HepG2 (cell line): ENCODE measurements around the gene VTI1B. TPM values are rescaled to one million over a fixed set of nuclear protein-coding genes. Genes with fewer than 3 reads are reported as not detected.
A peak's percentile ranks its signal among the peaks of the same experiment; 100 is the strongest.

ENCODE experiments used
- ASH2L ChIP-seq: fragments of 300-600, 200-600 bp; sonication (generic); IDR thresholded peaks from 2 replicates; pipeline ENCODE4 v1.7.0; 2017; ENCODE audit warnings: low read depth, mild to moderate bottlenecking, moderate library complexity, mixed read lengths, low read length; ENCODE audit not compliant: insufficient read length
- DNMT1 ChIP-seq: sonication (generic); formaldehyde crosslinking; IDR thresholded peaks from 2 replicates; pipeline ENCODE4 v1.5.1; 2020; ENCODE audit warnings: mild to moderate bottlenecking, missing genetic modification reagents
- ETV6 ChIP-seq: sonication (generic); formaldehyde crosslinking; conservative IDR thresholded peaks from 2 replicates; pipeline ENCODE4 v1.4.0; 2020; ENCODE audit warnings: missing genetic modification reagents
- FLYWCH1 ChIP-seq: sonication (generic); formaldehyde crosslinking; IDR thresholded peaks from 2 replicates; pipeline ENCODE4 v1.8.1; 2023; ENCODE audit warnings: mild to moderate bottlenecking, missing genetic modification reagents
- HMGA1 ChIP-seq: sonication (generic); formaldehyde crosslinking; conservative IDR thresholded peaks from 2 replicates; pipeline ENCODE4 v1.4.0; 2020; ENCODE audit warnings: missing genetic modification reagents
- IRF2 ChIP-seq: IDR thresholded peaks from 2 replicates; pipeline ENCODE4 v1.6.1; 2018; ENCODE audit warnings: missing genetic modification reagents, missing compliant biosample characterization
- MATR3 ChIP-seq: sonication (generic); formaldehyde crosslinking; IDR thresholded peaks from 2 replicates; pipeline ENCODE4 v1.4.0; 2020; ENCODE audit warnings: missing genetic modification reagents
- MBD4 ChIP-seq: IDR thresholded peaks from 2 replicates; pipeline ENCODE4 v1.6.1; 2012; ENCODE audit warnings: low read length, inconsistent platforms, borderline replicate concordance
- PHF20 ChIP-seq: sonication (generic); formaldehyde crosslinking; IDR thresholded peaks from 2 replicates; pipeline ENCODE4 v1.5.0; 2020; ENCODE audit warnings: mild to moderate bottlenecking, missing genetic modification reagents
- PLRG1 ChIP-seq: fragments of 450-650 bp; conservative IDR thresholded peaks from 2 replicates; pipeline ENCODE4 v1.6.1; 2016
- SAP130 ChIP-seq: IDR thresholded peaks from 2 replicates; pipeline ENCODE4 v1.6.1; 2016; ENCODE audit warnings: low read depth
- SCMH1 ChIP-seq: sonication (generic); formaldehyde crosslinking; IDR thresholded peaks from 2 replicates; pipeline ENCODE4 v1.9.0; 2021; ENCODE audit warnings: missing genetic modification reagents, mild to moderate bottlenecking, borderline replicate concordance
- SMYD3 ChIP-seq: sonication (generic); formaldehyde crosslinking; IDR thresholded peaks from 2 replicates; pipeline ENCODE4 v1.8.1; 2023; ENCODE audit warnings: mild to moderate bottlenecking, missing genetic modification reagents
- TEAD2 ChIP-seq: sonication (generic); formaldehyde crosslinking; IDR thresholded peaks from 2 replicates; pipeline ENCODE4 v1.9.0; 2021; ENCODE audit warnings: missing genetic modification reagents
- ZNF256 ChIP-seq: sonication (generic); formaldehyde crosslinking; conservative IDR thresholded peaks from 2 replicates; pipeline ENCODE4 v1.4.0; 2020; ENCODE audit warnings: missing genetic modification reagents
- ZNF432 ChIP-seq: sonication (generic); formaldehyde crosslinking; IDR thresholded peaks from 2 replicates; pipeline ENCODE4 v1.5.0; 2020; ENCODE audit warnings: missing genetic modification reagents, mild to moderate bottlenecking, borderline replicate concordance
- ZNF446 ChIP-seq: sonication (generic); formaldehyde crosslinking; IDR thresholded peaks from 2 replicates; pipeline ENCODE4 v1.5.0; 2020; ENCODE audit warnings: mild to moderate bottlenecking, missing genetic modification reagents
- ZNF546 ChIP-seq: sonication (generic); formaldehyde crosslinking; conservative IDR thresholded peaks from 2 replicates; pipeline ENCODE4 v1.8.1; 2023; ENCODE audit warnings: mild to moderate bottlenecking, missing genetic modification reagents
- ZNF558 ChIP-seq: sonication (generic); formaldehyde crosslinking; IDR thresholded peaks from 2 replicates; pipeline ENCODE4 v1.9.0; 2022; ENCODE audit warnings: mild to moderate bottlenecking, missing genetic modification reagents, borderline replicate concordance
- ZNF564 ChIP-seq: sonication (generic); formaldehyde crosslinking; IDR thresholded peaks from 2 replicates; pipeline ENCODE4 v1.8.1; 2023; ENCODE audit warnings: mild to moderate bottlenecking, missing genetic modification reagents
- ZNF614 ChIP-seq: IDR thresholded peaks from 2 replicates; pipeline ENCODE4 v1.6.1; 2018; ENCODE audit warnings: missing biosample characterization, missing genetic modification reagents, inconsistent platforms, borderline replicate concordance
- ZNF7 ChIP-seq: IDR thresholded peaks from 2 replicates; pipeline ENCODE4 v1.6.1; 2016; ENCODE audit warnings: missing biosample characterization, missing genetic modification reagents
- ZNF703 ChIP-seq: sonication (generic); formaldehyde crosslinking; IDR thresholded peaks from 2 replicates; pipeline ENCODE4 v1.5.1; 2020; ENCODE audit warnings: missing genetic modification reagents, mild to moderate bottlenecking, moderate library complexity, borderline replicate concordance
- ZNF713 ChIP-seq: sonication (generic); formaldehyde crosslinking; IDR thresholded peaks from 2 replicates; pipeline ENCODE4 v1.4.0; 2020; ENCODE audit warnings: mild to moderate bottlenecking, missing genetic modification reagents
- polyA plus RNA-seq, 8 experiments: library from polyadenylated mRNA; depleted of rRNA in 3 of 8; stranded (reverse) in 7 of 8; unstranded in 1 of 8; fragments of >200 nt; fragmentation: Illumina TruSeq in 4 of 8; extraction: Trizol in 4 of 8; gene quantifications; 2 replicates each; pipeline versions ENCODE4 v1.2.1 to v1.2.3, GENCODE V29; 2011 to 2016; ENCODE audit warnings: low read depth in 4 of 8, missing spikeins in 1 of 8, mixed read lengths in 1 of 8; ENCODE audit not compliant: insufficient read depth in 1 of 8
- total RNA-seq, 5 experiments: library from RNA; depleted of rRNA; stranded (reverse); fragments of >200 nt; fragmentation: Illumina TruSeq; extraction: Trizol; gene quantifications; 2 replicates each; pipeline ENCODE4 v1.2.3, GENCODE V29; 2016; ENCODE audit warnings: low read depth in 1 of 5
- TF ChIP-seq, protein P1 (sequence below): sonication (generic); formaldehyde crosslinking; IDR thresholded peaks from 2 replicates; pipeline ENCODE4 v1.4.0; 2020; ENCODE audit warnings: missing genetic modification reagents; ENCODE audit errors: not compliant biosample characterization
- TF ChIP-seq, protein P2 (sequence below): sonication (generic); formaldehyde crosslinking; IDR thresholded peaks from 2 replicates; pipeline ENCODE4 v1.4.0; 2020; ENCODE audit warnings: missing genetic modification reagents, borderline replicate concordance
- TF ChIP-seq, protein P3 (sequence below): IDR thresholded peaks from 2 replicates; pipeline ENCODE4 v1.6.1; 2016; ENCODE audit warnings: missing compliant biosample characterization, missing genetic modification reagents, borderline replicate concordance
- TF ChIP-seq, protein P4 (sequence below): sonication (generic); formaldehyde crosslinking; IDR thresholded peaks from 2 replicates; pipeline ENCODE4 v1.5.1; 2020; ENCODE audit warnings: missing genetic modification reagents, mild to moderate bottlenecking, borderline replicate concordance
- TF ChIP-seq, protein P5 (sequence below): sonication (generic); formaldehyde crosslinking; IDR thresholded peaks from 2 replicates; pipeline ENCODE4 v1.5.0; 2020; ENCODE audit warnings: missing genetic modification reagents

Gene VTI1B
- total and polyA plus RNA-seq, 2 of the 13 experiments (the other 11 are each of a cell fraction or from before 2014, with no cell fraction given): 39.0 to 103 TPM

DNA sequence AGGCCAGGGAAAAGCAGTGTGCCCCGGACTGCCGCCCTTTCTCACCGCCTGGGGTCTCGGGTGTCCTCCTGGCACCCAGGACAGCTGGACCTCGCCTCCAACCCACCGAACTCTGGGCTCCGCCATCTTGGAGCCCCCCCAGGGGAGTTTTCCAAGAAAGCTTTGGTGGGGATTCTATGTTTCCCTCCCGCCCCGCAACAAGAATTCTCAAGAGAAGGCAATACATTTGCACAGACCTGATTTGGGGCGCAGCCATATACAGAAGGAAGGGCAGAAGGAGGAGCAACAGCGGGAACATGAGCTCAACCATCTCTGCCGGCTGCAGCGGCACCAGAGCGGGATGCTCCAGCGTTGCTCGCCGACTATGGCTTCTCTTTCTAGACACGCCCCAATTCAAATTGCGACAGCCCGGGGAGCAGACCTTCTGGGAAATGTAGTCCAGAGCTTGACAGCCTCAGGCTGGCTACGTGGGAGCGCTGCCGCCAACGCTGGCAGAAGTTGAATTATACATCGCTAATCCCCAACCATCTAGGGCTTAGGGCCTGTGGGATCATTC is 21.0 kb upstream of the VTI1B start, which contains the start of gene RDH11 (continued):
- TF ChIP-seq PHF20 (CRISPR knock-in tag) (peak; percentile 17; the same call in 1 of the 2 replicates), FLYWCH1 (CRISPR knock-in tag) (no peak), PLRG1 (no peak), ZNF7 (CRISPR knock-in tag) (no peak), HMGA1 (CRISPR knock-in tag) (no peak), SCMH1 (no peak), ZNF558 (CRISPR knock-in tag) (no peak), ZNF703 (no peak), MATR3 (CRISPR knock-in tag) (no peak), ZNF564 (CRISPR knock-in tag) (no peak), ZNF713 (no peak), TEAD2 (CRISPR knock-in tag) (no peak), ZNF546 (CRISPR knock-in tag) (no peak), MBD4 (no peak), ZNF432 (CRISPR knock-in tag) (no peak), DNMT1 (no peak), SMYD3 (CRISPR knock-in tag) (no peak), ZNF614 (CRISPR knock-in tag) (peak; percentile 42; the same call in 1 of the 2 replicates), ZNF256 (no peak), ASH2L (peak; percentile 68), ZNF446 (no peak), SAP130 (CRISPR knock-in tag) (peak; percentile 92), IRF2 (CRISPR knock-in tag) (peak; percentile 81; the same call in 1 of the 2 replicates), ETV6 (CRISPR knock-in tag) (0 out of 2 replicates have a peak, but pooled peaks have one; percentile 38)
- TF ChIP-seq, protein P1, sequence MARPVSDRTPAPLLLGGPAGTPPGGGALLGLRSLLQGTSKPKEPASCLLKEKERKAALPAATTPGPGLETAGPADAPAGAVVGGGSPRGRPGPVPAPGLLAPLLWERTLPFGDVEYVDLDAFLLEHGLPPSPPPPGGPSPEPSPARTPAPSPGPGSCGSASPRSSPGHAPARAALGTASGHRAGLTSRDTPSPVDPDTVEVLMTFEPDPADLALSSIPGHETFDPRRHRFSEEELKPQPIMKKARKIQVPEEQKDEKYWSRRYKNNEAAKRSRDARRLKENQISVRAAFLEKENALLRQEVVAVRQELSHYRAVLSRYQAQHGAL (CRISPR knock-in tag): no peak
- TF ChIP-seq, protein P2, sequence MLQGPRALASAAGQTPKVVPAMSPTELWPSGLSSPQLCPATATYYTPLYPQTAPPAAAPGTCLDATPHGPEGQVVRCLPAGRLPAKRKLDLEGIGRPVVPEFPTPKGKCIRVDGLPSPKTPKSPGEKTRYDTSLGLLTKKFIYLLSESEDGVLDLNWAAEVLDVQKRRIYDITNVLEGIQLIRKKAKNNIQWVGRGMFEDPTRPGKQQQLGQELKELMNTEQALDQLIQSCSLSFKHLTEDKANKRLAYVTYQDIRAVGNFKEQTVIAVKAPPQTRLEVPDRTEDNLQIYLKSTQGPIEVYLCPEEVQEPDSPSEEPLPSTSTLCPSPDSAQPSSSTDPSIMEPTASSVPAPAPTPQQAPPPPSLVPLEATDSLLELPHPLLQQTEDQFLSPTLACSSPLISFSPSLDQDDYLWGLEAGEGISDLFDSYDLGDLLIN: no peak
- TF ChIP-seq, protein P3, sequence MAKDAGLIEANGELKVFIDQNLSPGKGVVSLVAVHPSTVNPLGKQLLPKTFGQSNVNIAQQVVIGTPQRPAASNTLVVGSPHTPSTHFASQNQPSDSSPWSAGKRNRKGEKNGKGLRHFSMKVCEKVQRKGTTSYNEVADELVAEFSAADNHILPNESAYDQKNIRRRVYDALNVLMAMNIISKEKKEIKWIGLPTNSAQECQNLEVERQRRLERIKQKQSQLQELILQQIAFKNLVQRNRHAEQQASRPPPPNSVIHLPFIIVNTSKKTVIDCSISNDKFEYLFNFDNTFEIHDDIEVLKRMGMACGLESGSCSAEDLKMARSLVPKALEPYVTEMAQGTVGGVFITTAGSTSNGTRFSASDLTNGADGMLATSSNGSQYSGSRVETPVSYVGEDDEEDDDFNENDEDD (CRISPR knock-in tag): no peak
- TF ChIP-seq, protein P4, sequence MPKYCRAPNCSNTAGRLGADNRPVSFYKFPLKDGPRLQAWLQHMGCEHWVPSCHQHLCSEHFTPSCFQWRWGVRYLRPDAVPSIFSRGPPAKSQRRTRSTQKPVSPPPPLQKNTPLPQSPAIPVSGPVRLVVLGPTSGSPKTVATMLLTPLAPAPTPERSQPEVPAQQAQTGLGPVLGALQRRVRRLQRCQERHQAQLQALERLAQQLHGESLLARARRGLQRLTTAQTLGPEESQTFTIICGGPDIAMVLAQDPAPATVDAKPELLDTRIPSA (CRISPR knock-in tag): no peak
- TF ChIP-seq, protein P5, sequence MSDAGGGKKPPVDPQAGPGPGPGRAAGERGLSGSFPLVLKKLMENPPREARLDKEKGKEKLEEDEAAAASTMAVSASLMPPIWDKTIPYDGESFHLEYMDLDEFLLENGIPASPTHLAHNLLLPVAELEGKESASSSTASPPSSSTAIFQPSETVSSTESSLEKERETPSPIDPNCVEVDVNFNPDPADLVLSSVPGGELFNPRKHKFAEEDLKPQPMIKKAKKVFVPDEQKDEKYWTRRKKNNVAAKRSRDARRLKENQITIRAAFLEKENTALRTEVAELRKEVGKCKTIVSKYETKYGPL (CRISPR knock-in tag): no peak
